Gastroesophageal sphincter (tissue), 3 donors: Measurements from ENCODE around the gene COX14.

Experiments
- CTCF ChIP-seq, 4 experiments: fragments of 200-600 bp in 2 of 4; fragments of 450-650 bp in 2 of 4; sonication (generic) in 1 of 4; IDR thresholded peaks; one replicate each; pipeline ENCODE4 v1.5.1; 2017 to 2019; ENCODE audit warnings: antibody characterized with exemption in 4 of 4, mild to moderate bottlenecking in 2 of 4, moderate library complexity in 2 of 4
- POLR2A ChIP-seq, 2 donors: fragments of 450-650 bp; IDR thresholded peaks; one replicate each; pipeline ENCODE4 v1.6.1; 2017; ENCODE audit warnings: antibody characterized with exemption in 2 of 2, mild to moderate bottlenecking in 2 of 2, moderate library complexity in 1 of 2

GRCh38 chr12:50102646-50103309 is 9.3 kb upstream of the COX14 start:
- TF ChIP-seq POLR2A (IDR thresholded peaks at IDR 0.05): no peak
- TF ChIP-seq CTCF (IDR thresholded peaks at IDR 0.05): no peak
